T1000 (cell line): Measurements from ENCODE around the gene SHD.
"Not testable (repeated sequence)": the region's sequence is repeated elsewhere in the genome, so short reads cannot be mapped to it uniquely, and the experiment has no call there.

ENCODE experiments used
- DNase-seq: peaks from one replicate; lab custom pipeline; 2025; ENCODE audit warnings: mixed read lengths; lab: John Stamatoyannopoulos, UW

The SHD gene

DNA sequence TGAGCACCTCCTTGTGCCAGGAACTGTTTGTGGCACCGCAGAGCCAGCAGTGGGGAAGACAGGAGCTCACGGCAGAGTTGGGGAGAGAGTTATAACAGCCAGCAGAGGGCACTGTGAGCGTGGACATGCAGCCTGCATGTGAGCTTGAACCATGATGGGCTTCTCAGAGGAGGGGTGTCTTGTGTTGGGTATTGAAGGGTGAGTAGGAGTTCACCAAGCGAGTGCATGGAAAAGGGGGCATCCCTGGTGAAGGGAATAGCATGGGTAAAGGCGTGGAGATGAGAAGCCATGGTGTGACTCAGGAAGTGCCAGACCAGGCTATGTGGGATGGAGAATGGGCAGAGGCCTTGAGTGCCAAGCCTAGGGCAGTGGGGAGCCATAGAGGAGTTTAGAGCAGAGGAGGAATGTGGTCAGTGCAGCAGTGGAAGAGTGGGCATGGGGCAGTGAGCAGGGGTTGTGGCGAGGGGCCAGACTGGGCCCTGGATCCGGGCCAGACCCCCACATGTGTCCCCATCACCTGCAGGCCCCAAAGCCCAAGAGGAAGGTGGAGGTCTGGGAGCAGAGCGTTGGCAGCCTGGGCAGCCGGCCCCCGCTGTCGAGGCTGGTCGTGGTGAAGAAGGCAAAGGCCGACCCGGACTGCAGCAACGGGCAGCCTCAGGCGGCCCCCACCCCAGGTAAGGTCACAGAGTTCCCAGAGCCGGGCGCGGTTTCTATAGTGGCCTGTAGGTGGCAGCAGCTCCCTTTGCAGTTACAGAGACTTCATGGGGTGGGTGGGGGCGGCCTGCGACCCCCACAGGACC, 11.8 kb upstream of the SHD start:
- no peak for DNase-seq

DNA sequence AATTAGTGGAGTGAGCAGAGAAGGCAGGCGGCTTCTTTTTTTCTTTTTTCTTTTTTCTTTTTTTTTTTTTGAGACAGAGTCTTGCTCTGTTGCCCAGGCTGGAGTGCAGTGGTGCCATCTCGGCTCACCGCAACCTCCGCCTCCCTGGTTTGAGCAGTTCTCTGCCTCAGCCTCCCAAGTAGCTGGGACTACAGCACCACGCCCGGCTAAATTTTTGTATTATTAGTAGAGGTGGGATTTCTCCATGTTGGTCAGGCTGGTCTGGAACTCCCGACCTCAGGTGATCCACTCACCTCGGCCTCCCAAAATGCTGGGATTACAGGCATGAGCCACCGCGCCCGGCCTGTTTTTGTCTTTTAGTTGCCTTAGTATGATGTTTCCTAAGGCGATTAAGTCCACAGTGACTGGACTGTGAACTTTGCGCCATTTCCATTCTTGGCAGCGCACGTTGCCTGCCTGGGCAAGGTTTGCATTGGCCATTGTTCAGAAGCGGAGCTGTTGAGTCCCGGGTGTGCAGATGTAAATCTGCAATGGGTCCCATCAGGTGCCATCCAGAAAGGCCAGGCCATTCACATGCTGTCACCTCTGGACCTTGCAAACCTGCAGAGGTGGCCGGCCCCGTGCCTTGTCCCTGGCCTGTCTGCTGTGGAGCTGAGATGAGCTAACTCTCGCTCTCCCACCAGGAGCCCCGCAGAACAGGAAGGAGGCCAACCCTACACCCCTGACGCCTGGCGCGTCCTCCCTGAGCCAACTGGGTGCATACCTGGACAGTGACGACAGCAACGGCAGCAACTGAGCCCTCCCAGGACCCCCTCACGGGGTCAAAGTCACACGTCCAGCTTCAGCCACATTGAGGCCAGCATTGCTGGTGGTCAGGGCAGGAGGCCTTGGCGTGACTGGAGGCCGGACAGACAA, 10.9 kb upstream of the SHD start:
- DNase-seq: no peak

DNA sequence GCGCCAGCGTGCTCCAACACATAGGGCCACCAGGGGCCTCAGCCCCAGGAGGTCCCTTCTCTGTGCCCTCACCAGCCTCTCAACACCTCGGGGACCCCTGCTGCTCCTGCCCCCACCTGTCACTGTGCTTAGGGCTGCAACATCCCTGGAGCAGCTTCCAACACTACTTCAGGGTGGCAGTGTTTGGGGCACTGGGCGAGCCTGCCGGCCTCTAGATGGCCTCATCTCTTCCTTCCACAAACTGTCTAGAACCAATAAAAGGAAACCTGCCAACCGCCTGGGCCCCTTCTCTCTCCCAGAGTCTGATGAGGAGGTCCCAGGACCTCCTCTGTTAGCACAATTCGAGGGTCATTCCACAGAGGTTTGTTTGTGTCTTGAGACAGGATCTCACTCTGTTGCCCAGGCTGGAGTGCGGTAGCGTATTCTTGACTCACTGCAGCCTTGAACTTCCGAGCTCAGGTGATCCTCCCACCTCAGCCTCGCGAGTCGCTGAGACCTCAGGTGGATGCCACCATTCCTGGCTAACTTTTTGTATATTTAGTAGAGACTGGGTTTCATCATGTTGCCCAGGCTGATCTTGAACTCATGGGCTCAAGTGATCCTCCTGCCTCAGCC, 10.1 kb upstream of the SHD start:
- DNase-seq: no peak

DNA sequence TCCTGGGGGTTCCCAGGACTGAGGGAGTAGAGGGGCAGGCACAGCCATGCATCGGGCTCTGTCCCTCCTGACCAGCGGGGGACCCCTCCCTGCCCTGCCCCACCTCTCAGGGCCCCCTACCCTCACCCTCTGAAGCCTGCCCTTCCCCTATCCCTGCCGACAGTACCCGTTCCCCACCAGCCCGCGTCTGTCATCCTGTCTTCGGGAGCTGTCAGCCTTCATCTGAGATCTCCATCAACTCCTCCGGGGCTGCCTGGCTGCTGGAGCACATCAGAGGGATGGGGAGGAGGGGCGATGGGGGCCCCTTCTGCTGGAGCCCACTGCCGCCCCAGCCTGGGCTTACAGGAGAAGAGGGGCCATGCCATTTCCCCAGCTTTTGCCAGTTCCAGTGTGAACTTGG, 6.2 kb upstream of the SHD start:
- no peak for DNase-seq

DNA sequence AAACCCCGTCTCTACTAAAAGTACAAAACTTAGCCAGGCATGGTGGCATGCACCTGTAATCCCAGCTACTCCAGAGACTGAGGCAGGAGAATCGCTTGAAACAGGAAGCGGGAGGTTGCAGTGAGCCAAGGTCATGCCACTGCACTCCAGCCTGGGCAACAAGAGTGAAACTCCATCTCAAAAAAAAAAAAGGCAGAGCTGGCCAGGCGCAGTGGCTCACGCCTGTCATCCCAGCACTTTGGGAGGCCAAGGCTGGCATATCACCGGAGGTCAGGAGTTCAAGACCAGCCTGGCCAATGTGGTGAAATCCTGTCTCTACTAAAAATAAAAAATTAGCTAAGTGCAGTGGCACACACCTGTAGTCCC, 4.8 kb upstream of the SHD start:
- DNase-seq: not testable (repeated sequence)

DNA sequence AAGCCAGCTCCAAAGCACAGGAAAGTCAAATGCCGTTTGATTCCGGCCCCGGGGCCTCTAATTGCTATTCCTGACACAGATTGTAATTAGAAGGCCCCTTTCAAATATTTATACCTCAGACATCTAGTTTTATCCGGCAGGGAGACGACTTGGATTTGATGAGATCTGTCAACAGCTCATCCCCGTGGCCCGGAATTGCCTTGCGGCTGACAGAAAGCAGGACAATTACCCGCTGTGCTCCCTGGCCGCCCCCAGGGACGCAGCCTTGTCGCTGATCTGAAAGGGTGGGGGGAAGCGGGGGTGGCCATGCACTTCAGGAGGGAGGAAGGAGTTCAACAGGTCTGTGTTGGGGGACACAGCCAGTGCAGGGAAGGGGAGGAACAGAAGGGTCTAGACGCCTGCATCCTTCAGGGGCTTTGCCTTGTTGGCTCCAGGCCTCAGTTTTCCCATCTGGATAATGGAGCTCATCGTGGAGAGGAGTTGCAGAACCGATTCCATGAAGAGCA, 1.8 kb upstream of the SHD start:
- DNase-seq: no peak

DNA sequence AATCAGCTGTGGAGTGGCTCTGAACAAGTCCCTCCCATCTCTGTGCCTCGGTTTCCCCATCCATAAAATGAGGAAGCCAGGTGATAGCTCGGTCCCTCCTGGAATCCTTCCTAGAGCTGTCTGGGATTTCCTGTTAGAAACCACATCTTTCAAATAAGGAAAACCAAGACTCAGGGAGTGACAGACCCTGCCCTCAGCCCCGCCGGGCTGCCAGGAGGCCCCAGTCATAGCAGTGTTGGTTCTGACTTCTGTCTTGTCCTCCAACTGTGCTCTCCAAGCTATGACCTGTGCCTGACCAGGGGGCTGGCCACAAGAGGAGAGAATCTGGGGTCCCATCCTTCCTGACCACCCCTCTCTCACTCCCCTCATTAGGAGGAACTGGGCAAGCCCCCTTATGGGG, 1.1 kb upstream of the SHD start:
- no peak for DNase-seq

DNA sequence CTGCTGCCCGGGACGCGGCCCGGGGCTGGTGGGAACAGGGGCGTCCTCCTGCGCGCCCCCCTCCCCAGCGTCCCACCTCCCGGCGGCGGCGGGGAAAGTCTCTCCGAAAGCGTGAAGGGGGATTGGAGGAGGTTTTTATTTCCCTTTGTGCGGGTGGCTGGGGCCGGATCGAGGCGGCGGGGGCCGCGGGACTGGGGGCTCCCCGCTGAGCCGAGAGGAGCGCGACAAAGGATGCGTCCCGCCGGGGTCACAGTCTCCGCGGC, 132 bp downstream of the SHD start:
- DNase-seq: no peak

DNA sequence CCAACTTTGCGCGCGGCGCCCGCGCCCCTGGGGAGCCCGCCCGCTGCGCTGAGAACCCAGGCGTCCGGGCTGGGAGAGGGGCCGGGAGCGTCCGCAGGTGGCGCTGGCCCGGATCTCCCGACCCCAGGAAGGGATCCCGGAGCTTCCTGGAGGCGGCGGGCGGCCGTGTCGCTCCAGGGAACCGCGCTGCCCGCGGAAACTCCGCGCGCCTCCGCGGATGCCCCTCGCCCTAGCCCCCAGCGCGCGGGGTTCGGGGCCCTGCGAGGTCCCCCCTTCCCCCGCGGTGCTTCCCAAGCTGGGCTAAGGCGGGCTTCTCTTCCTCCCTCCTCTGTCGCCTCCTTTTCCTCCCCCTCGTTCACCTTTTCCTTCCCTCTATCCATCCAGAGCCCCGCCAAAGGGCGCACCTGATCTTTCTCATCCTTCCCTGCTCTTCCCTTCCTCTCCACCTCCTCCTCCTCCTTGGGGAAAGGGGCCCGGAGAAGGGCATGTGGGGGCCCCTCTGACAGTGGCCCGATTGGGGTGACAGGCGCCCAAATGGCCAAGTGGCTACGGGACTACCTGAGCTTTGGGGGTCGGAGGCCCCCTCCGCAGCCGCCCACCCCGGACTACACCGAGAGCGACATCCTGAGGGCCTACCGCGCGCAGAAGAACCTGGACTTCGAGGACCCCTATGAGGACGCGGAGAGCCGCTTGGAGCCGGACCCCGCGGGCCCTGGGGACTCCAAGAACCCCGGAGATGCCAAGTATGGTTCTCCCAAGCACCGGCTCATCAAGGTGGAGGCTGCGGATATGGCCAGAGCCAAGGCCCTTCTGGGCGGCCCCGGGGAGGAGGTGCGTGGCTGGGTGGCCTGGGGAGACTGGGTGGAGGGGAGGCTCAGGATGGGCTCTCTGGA, 710 bp downstream of the SHD start:
- no peak for DNase-seq

DNA sequence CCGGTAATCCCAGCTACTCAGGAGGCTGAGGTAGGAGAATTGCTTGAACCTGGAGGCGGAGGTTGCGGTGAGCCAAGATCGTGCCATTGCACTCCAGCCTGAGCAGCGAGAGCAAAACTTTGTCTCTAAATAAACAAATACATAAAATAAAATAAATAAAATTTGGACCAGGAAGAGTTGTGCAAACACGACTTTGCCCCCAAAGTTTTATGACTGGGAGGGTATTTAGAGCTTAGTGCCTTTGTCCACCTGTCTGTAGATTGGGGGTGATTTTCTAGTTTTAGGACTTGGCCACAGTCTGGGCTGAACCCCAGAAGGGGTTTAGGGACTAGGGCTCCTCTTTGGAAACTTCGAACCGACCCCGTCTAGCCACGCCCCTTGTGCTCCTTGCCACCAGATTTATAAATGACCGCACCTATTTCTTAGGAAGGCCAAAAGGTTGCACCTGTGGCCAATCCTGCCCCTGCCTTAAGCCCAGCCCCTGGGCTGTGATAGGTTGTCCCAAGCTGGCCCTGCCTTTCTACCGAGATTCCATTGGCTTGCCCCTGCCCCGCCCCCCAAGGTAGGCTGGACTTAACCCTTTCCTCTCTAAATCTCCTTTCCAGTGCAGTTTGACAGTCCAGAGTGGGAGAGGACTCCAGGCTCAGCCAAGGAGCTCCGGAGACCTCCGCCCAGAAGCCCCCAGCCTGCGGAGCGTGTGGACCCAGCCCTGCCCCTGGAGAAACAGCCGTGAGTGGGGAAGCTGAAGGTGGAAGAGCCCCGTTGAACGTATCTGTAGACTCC, 5.3 kb downstream of the SHD start:
- no peak for DNase-seq

DNA sequence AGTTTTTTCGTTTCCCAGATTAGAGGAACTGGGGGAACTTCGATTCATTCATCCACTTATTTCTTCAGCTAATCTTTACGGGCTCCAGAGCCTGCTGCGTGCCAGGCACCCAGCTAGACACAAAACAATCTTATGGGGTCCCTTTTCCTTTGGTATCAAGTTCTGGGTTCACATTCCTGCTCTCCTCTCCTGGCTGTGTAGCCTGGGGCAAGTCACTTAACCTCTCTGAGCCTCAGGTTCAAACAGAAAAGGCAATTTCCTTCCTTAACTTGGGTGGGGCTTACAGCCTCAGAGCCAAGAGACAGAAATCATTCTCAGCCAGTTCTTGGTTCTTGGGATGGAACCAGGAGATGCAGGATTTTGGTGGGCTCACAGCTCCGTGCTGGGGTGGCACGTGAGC, 5.9 kb downstream of the SHD start:
- DNase-seq: no peak

DNA sequence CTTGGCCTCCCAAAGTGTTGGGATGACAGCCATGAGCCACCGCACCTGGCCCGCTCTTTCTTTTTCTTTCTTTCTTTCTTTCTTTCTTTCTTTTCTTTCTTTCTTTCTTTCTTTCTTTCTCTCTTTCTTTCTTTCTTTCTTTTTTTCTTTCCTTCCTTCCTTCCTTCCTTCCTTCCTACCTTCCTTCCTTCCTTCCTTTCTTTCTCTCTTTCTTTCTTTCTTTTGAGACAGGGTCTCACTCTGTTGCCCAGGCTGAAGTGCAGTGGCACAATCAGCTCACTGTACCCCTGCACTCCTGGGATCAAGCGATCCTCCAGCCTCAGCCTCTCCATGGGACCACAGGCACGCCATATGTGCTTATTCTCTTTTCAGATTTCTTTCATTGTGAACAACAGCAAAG, 7.1 kb downstream of the SHD start:
- not testable (repeated sequence) for DNase-seq

DNA sequence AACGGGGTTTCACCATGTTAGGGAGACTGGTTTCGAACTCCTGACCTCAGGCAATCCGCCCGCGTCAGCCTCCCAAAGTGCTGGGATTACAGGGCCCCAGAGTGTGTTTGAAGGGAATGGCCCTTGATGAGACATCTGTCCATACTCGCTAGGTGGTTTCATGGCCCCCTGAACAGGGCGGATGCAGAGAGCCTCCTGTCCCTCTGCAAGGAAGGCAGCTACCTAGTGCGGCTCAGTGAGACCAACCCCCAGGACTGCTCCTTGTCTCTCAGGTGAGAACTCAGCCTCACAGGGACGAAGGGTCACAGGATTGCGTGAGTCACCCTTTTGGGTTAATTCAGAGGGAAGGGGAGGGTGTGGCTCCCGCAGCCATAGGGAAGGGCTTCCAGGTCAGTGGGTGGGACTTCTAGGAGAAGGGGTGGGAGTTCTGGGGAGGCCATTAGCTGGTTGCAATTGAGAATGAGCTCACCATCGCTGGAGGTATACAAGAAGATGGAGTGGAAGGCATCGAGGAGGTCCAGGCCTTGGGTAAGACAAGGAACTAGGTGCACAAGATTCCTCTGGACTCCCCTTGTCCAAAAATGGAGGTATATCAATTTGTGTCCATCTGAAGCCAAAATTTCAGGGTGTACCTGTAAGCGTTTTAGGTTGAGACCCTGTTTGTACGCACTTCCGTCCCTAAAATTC, 9.2 kb downstream of the SHD start:
- no peak for DNase-seq

DNA sequence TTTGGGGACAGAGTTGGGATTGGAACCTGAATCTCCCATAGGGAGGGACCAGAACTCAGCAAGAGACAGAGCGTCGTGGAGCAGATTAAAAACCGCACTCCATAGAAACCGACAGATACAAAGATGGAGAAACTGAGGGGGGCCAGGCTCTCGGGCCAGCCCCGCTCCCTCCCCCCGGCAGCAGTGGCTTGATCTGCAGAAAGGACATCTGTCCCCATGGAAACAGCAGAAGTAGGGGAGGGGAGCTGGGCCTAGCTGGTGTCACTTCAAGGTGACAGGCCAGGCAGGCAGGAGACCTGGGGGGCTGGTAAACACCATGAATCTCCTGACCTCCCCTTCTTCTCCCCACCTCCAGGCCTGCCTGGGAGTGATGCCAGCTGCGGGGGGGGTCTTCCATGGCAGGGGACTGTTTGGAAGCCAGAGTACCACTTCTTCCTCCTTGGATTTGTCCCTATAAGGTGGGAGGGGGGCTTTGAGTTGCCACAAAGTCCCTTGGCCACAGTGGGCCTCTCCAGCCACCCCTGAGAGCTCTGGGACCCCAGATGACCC, 12.2 kb downstream of the SHD start:
- no peak for DNase-seq

DNA sequence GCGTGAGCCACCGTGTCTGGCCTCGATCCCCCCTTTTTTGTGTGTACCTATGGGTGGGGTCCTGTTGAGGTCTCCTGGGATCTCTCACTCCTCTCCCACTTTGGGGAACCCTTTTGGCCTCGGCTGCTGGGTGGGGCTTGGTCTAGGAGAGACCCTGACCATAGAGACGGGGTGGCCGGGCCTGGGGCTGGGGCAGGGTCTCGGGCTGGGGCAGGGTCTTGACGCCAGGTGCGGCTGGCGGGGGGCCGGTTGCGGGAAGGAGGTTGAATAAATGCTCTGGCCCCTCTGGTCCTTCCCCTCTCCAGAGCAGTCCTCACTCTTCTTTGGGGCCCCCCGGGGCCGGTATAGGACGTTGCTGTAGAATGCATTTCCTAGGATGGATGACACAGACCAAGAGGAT, 13.4 kb downstream of the SHD start:
- DNase-seq: no peak

DNA sequence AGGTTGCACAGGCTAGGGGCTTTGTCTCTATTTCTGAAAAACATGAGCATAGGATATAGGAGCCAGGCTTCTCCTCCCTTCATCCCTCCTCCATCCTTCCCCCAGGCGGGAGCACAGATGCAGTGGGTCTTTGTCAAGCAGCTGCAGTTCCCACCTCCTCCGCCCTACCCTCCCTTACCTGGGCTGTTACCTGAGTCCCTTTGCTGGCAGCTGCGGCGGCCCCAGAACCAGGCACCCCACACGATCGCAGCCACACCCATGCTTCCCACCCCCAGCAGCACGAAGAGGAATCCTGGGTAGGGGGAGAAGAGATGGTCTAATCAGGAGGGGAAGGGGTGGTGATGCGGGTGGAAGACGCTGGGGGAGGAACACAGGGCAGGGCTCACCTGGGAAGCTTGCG, 15.3 kb downstream of the SHD start:
- DNase-seq: no peak

DNA sequence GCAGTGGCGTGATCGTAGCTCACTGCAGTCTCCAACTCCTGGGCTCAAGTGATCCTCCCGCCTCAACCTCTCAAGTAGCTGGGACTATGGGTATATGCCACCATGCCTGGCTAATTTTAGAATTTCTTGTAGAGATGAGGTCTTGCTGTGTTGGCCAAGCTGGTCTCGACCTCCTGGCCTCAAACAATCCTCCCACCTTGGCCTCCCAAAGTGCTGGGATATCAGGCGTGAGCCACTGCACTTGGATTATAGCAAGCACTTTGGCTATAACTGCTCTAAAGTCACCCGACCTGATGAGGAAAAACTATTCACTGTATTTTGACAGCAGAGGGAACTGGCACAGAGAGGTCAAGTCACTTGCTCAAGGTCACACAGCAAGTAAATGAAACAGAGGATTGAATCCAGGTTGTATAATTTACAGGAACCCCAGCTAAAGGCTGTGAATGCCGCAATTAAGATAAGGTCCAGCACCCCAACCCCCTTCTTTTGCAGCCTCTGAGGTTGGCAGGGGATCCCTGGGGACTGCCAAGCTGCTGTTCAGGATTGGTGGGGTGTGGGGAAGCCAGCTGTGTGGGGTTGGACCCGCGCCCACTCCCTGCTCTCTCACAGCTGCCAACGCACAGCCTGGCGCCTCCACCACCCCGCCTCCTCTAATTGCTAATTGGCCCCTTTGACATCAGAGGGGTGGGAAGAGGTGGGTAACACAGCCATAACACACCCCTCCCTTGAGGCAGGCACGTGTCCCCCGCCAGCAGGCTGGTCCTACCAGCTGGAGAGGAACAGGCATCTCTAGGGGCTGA, 17.1 kb downstream of the SHD start:
- no peak for DNase-seq

DNA sequence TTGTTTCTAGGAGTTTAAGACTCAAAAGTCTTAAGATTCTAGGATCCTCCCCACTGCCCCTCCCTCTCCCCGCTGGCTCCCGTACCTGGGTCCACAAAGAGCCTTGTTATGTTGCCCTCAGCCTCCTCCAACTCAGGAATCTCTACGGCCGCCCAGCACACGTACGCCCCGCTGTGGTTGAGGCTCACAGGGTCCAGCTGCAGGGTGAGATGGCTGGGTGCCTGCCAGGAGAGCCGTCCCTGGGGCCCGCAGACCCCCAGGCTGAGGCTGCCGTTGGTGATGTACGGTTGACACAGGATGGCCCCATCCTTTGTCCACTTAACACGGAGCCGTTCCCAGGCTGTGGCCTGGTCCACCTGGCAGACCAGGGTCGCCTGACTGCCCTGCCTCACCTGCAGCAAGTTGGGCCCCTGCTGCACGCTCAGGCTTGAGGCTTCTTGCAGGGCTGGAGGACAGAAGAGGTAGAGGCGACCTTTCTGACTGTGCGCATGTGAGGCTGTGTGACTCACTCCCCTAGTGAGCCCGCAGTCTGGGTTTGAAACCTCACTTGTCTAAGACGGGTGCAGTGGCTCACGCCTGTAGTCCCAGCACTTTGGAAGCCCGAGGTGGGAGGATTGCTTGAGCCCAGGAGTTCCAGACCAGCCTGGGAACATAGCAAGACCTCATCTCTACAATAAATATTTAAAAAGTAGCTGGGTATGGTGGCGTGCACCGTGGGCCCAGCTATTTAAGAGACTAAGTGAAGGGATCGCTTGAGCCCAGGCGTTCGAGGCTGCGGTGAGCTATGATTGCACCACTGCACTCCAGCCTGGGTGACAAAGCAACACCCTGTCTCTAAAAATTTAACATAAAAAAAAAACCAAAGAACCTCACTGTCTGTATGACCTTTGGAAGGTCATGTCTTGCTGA, 19.1 kb downstream of the SHD start:
- DNase-seq: no peak
